Activated B cell treated with CpG ODN at 0.5 μM for 24 hours (primary cell): ENCODE data around the gene CDC42BPB. TPM values are rescaled to one million over a fixed set of nuclear protein-coding genes. Genes with fewer than 3 reads are reported as not detected.

Experiments used
- ATAC-seq: fragments of 200-7000 bp; cut with Tn5 transposase; one replicate; pipeline ENCODE4 v1.10.0; 2021; ENCODE audit warnings: low read depth, mild to moderate bottlenecking, moderate library complexity
- CTCF ChIA-PET: fragments of 350-600 bp; sonication (Branson Sonifier 250); formaldehyde crosslinking; loops from one replicate; lab custom pipeline; 2021; ENCODE audit warnings: antibody characterized with exemption; lab: Charles Lee
- POLR2A ChIA-PET: fragments of 350-600 bp; sonication (Branson Sonifier 250); formaldehyde crosslinking; loops from one replicate; lab custom pipeline; 2021; ENCODE audit warnings: antibody characterized with exemption; lab: Charles Lee
- DNase-seq: peaks from one replicate; pipeline ENCODE4 v3.0.0; 2022
- H3K27ac Mint-ChIP-seq: one replicate; pipeline ENCODE4 v1.8.0; 2020; ENCODE audit warnings: mixed read lengths
- H3K27me3 Mint-ChIP-seq: one replicate; pipeline ENCODE4 v1.8.0; 2021; ENCODE audit warnings: mixed read lengths
- H3K36me3 Mint-ChIP-seq: one replicate; pipeline ENCODE4 v1.8.0; 2021; ENCODE audit warnings: low read depth, mixed read lengths
- H3K4me1 Mint-ChIP-seq: one replicate; pipeline ENCODE4 v1.8.0; 2021; ENCODE audit warnings: mixed read lengths
- H3K4me3 Mint-ChIP-seq: one replicate; pipeline ENCODE4 v1.8.0; 2020; ENCODE audit warnings: mild to moderate bottlenecking, mixed read lengths
- H3K9me3 Mint-ChIP-seq: one replicate; pipeline ENCODE4 v1.8.0; 2020; ENCODE audit warnings: mixed read lengths
- CTCF ChIP-seq: fragments of 200-600 bp; IDR thresholded peaks from one replicate; pipeline ENCODE4 v1.8.0; 2022; ENCODE audit warnings: antibody characterized with exemption, mild to moderate bottlenecking
- intact Hi-C: fragments of 100-400 bp; cut with micrococcal nuclease; formaldehyde crosslinking; loops from one replicate; pipeline ENCODE4 v1.15.1; 2024
- total RNA-seq: library from RNA; stranded (reverse); gene quantifications from 2 replicates; pipeline ENCODE4 v1.2.3, GENCODE V29; 2022

The CDC42BPB gene
- total RNA-seq, 1 donor from 2014 or later, result 38.5 TPM

- peak; percentile 23 for ATAC-seq
- CTCF ChIA-PET, result interaction anchor here (0.8 to 4.7 kb wide), 6 partner anchors 16 to 393 kb away, joined by 3 to 48 read pairs (median 6); no protein-coding TSS in a partner anchor
- DNase-seq, result peak; percentile 64
- intact Hi-C loops, result loop anchor here (1.0 to 5.0 kb wide), 7 partner anchors 16 to 393 kb away; partner anchors contain the start of gene RCOR1
- POLR2A ChIA-PET, result interaction anchor here (0.9 to 2.0 kb wide), 5 partner anchors 11 to 223 kb away, joined by 4 to 6 read pairs (median 4); no protein-coding TSS in a partner anchor
- H3K9me3 Mint-ChIP-seq, result no peaks in the 10 kb centered on the region
- TF ChIP-seq CTCF, result no peak
- H3K4me1 Mint-ChIP-seq, result peaks cover 18% of the 10 kb centered on the region
- no peak overlapping the region for H3K4me3 Mint-ChIP-seq
- H3K27me3 Mint-ChIP-seq, result no peaks in the 10 kb centered on the region
- H3K36me3 Mint-ChIP-seq, result peaks cover 2% of the 10 kb centered on the region
- peak overlapping the region; percentile 42 for H3K27ac Mint-ChIP-seq
Measured at GRCh38 chr14:102917469-102918211, 139.7 kb downstream of the CDC42BPB start.

GRCh38 chr14:102917056-102917385 lies 140.3 kb downstream of the CDC42BPB start:
- CTCF ChIA-PET, result interaction anchor here (0.8 to 4.7 kb wide), 6 partner anchors 15 to 392 kb away, joined by 3 to 48 read pairs (median 6); no protein-coding TSS in a partner anchor
- H3K27ac Mint-ChIP-seq, result peak overlapping the region; percentile 42
- DNase-seq (peak; percentile 45), ATAC-seq (peak; percentile 63)
- no peaks in the 10 kb centered on the region for H3K27me3 Mint-ChIP-seq
- H3K36me3 Mint-ChIP-seq, result peaks cover 6% of the 10 kb centered on the region
- H3K9me3 Mint-ChIP-seq, result no peaks in the 10 kb centered on the region
- POLR2A ChIA-PET, result interaction anchor here (0.9 to 2.0 kb wide), 5 partner anchors 11 to 222 kb away, joined by 4 to 6 read pairs (median 4); no protein-coding TSS in a partner anchor
- H3K4me1 Mint-ChIP-seq, result peaks cover 18% of the 10 kb centered on the region
- no peak for TF ChIP-seq CTCF
- H3K4me3 Mint-ChIP-seq, result no peak overlapping the region
- intact Hi-C loops, result loop anchor here (1.0 to 5.0 kb wide), 6 partner anchors 16 to 393 kb away; partner anchors contain the start of gene RCOR1

GRCh38 chr14:102916347-102917055 lies 140.8 kb downstream of the CDC42BPB start:
- H3K27me3 Mint-ChIP-seq, result no peaks in the 10 kb centered on the region
- H3K4me3 Mint-ChIP-seq, result peak overlapping the region; percentile 30
- CTCF ChIA-PET, result interaction anchor here (0.8 to 4.7 kb wide), 6 partner anchors 15 to 227 kb away, joined by 3 to 48 read pairs (median 4); no protein-coding TSS in a partner anchor
- H3K36me3 Mint-ChIP-seq, result peaks cover 10% of the 10 kb centered on the region
- no peaks in the 10 kb centered on the region for H3K9me3 Mint-ChIP-seq
- ATAC-seq (peak; percentile 11), DNase-seq (no peak)
- peaks cover 18% of the 10 kb centered on the region for H3K4me1 Mint-ChIP-seq
- intact Hi-C loops, result loop anchor here (1.0 to 5.0 kb wide), 6 partner anchors 15 to 392 kb away; partner anchors contain the start of gene RCOR1
- POLR2A ChIA-PET, result interaction anchor here (0.9 to 2.4 kb wide), 6 partner anchors 12 to 222 kb away, joined by 4 to 14 read pairs (median 4); no protein-coding TSS in a partner anchor
- peak overlapping the region; percentile 42 for H3K27ac Mint-ChIP-seq
- no peak for TF ChIP-seq CTCF

GRCh38 chr14:102915292-102916110 lies 141.8 kb downstream of the CDC42BPB start:
- peak overlapping the region; percentile 59 for H3K27ac Mint-ChIP-seq
- H3K4me1 Mint-ChIP-seq, result peaks cover 18% of the 10 kb centered on the region
- no peaks in the 10 kb centered on the region for H3K27me3 Mint-ChIP-seq
- CTCF ChIA-PET, result interaction anchor here (1.0 to 4.7 kb wide), 2 partner anchors 55 to 221 kb away, joined by 3 to 48 read pairs; no protein-coding TSS in a partner anchor
- H3K4me3 Mint-ChIP-seq, result no peak overlapping the region
- H3K36me3 Mint-ChIP-seq, result peaks cover 18% of the 10 kb centered on the region
- ATAC-seq (no peak), DNase-seq (no peak)
- no peaks in the 10 kb centered on the region for H3K9me3 Mint-ChIP-seq
- no peak for TF ChIP-seq CTCF
- POLR2A ChIA-PET, result interaction anchor here (0.5 to 2.4 kb wide), 3 partner anchors 14 to 221 kb away, joined by 5 to 14 read pairs (median 6); no protein-coding TSS in a partner anchor
- intact Hi-C loops, result loop anchor here (5.0 kb wide), 3 partner anchors 48 to 323 kb away; partner anchors contain the start of gene RCOR1
